ENCODE results near the gene BMP3. TPM values are rescaled to one million over a fixed set of nuclear protein-coding genes. Genes with fewer than 3 reads are reported as not detected.

BMP3 gene
- total and polyA plus RNA-seq, 2 of the 8 experiments (the other 6 are each of a cell fraction or from before 2014, with no cell fraction given): 0.02 TPM; not detected in 1

DNA sequence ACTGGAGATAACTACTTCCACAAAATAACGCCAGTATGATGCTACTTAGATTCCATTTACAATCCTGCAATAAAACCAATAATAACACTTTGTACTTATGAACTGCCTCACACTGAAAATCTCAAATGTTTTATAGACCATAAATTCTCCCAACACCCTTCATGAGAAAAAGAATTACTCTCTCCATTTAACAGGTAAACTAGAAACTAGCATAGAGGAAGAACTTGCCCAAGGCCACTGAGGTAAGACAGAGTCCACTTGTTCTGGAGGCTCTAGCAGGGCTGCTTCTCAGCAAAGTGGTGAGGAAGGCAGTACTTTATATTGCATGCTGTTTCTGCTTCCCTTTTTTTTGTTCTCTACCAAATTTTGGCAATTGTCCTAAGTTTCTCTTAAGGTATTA lies 11.5 kb upstream of the BMP3 start:
- no peak overlapping the region for H3K14ac ChIP-seq (ENCODE audit: insufficient read length)
- H3K9me3 ChIP-seq (ENCODE audit: insufficient read depth in 2 of 2, low read depth in 1 of 2, low read length in 1 of 2): 0 out of 4 replicates have a peak, but pooled peaks cover 0 to 7% of the 10 kb centered on the region in 2 experiments
- no peak overlapping the region for H3K9ac ChIP-seq (replicated peaks in 1 of 4; ENCODE audit: extremely low read depth in 1 of 4, low read depth in 3 of 4, low read length in 3 of 4)
- H2BK20ac ChIP-seq (ENCODE audit: low read length): no peak overlapping the region
- no peak overlapping the region for H2BK5ac ChIP-seq (ENCODE audit: low read depth, low read length)
- H3K36me3 ChIP-seq (ENCODE audit: control insufficient read depth in 2 of 4, insufficient read depth in 4 of 4, low read length in 3 of 4): no peaks in the 10 kb centered on the region
- no peaks in the 10 kb centered on the region for H3K27me3 ChIP-seq (replicated peaks in 1 of 4; ENCODE audit: control insufficient read depth in 3 of 4, extremely low read depth in 1 of 4, insufficient read depth in 3 of 4, low read length in 3 of 4)
- no peaks in the 10 kb centered on the region for H4K20me1 ChIP-seq (replicated peaks in 1 of 2; ENCODE audit: control insufficient read depth in 1 of 2, insufficient read depth in 2 of 2, low read length in 2 of 2)
- H2BK15ac ChIP-seq (ENCODE audit: low read length): no peak overlapping the region
- H3K4me3 ChIP-seq (ENCODE audit: extremely low read depth in 1 of 4, insufficient read depth in 2 of 4, low read depth in 3 of 4, low read length in 4 of 4): no peak overlapping the region
- H3K27ac ChIP-seq (ENCODE audit: low read depth, low read length): no peak overlapping the region
- H3K23me2 ChIP-seq (ENCODE audit: low read depth, low read length): no peaks in the 10 kb centered on the region
- H3K56ac ChIP-seq (replicated peaks; ENCODE audit: insufficient read length, low read depth, low read length): no peak overlapping the region
- no peak overlapping the region for H4K5ac ChIP-seq (ENCODE audit: insufficient read length, low read depth, low read length)
- no peak overlapping the region for H3K4me2 ChIP-seq (ENCODE audit: insufficient read depth in 1 of 2, low read depth in 2 of 2, low read length in 2 of 2)
- H2BK12ac ChIP-seq (ENCODE audit: low read depth, low read length): no peak overlapping the region
- H3K4me1 ChIP-seq (replicated peaks in 1 of 4; ENCODE audit: control insufficient read depth in 3 of 4, insufficient read depth in 4 of 4, low read length in 3 of 4): no peaks in the 10 kb centered on the region
- DNase-seq (ENCODE audit: low read depth in 1 of 2, low spot score in 2 of 2) (no peak), FAIRE-seq (no peak)
- H3K4ac ChIP-seq (replicated peaks; ENCODE audit: insufficient read length, low read depth, low read length): no peak overlapping the region
- no peak overlapping the region for H3K23ac ChIP-seq (ENCODE audit: insufficient read length)
- ChIA-PET POLR2A (ENCODE audit: partially characterized antibody) (no interaction called here), CTCF (ENCODE audit: partially characterized antibody) (no interaction called here)
- H4K8ac ChIP-seq (ENCODE audit: extremely low read depth, insufficient read depth, low read length): no peak overlapping the region
- H3K79me1 ChIP-seq (ENCODE audit: low read depth, low read length): no peaks in the 10 kb centered on the region
- H2AK5ac ChIP-seq (ENCODE audit: low read depth, low read length): no peak overlapping the region
- no peak overlapping the region for H2BK120ac ChIP-seq (replicated peaks; ENCODE audit: low read depth, low read length)
- no peaks in the 10 kb centered on the region for H3K79me2 ChIP-seq (ENCODE audit: control insufficient read depth in 1 of 2, insufficient read depth in 2 of 2, low read length in 2 of 2)
- no peak overlapping the region for H3K18ac ChIP-seq (ENCODE audit: extremely low read depth, low read length)
- H2AFZ ChIP-seq (ENCODE audit: low read length): no peak overlapping the region
- WGBS, 2 experiments (ENCODE audit: extremely low coverage in 1 of 2, insufficient coverage in 1 of 2, insufficient read length in 1 of 2, insufficient replicate concordance in 2 of 2, low coverage in 1 of 2, low lambda C conversion rate in 2 of 2, missing lambda C conversion rate in 1 of 2): 100% methylated on average over 1 of the region's 1 CpG; no CpG with 5 or more reads in 1 of the 2 experiments
- no peak overlapping the region for H4K91ac ChIP-seq (replicated peaks; ENCODE audit: insufficient read length, low read length)
- no peak for TF ChIP-seq TAF1 (IDR thresholded peaks at IDR 0.05; ENCODE audit: low read depth, low read length)
